ENCODE results near the gene SPOCK1.

GRCh38 chr5:137414112-137414755 is 84.9 kb downstream of the SPOCK1 start:
- no peak for TF ChIP-seq PPARD (CRISPR knock-in tag; IDR thresholded peaks at IDR 0.05)
- no peak for TF ChIP-seq SMARCA5 (IDR thresholded peaks at IDR 0.05)
- TF ChIP-seq TAF1 (IDR thresholded peaks at IDR 0.05; ENCODE audit: control insufficient read depth, extremely low read depth, insufficient read depth, low read length, severe bottlenecking) = no peak
- no peak for TF ChIP-seq POLR2A (conservative IDR thresholded peaks at IDR 0.05)
- TF ChIP-seq JUND (IDR thresholded peaks at IDR 0.05; ENCODE audit: borderline replicate concordance, low read depth, low read length) = no peak
- TF ChIP-seq JUND (tag; IDR thresholded peaks at IDR 0.05; ENCODE audit: borderline replicate concordance, low read depth, low read length) = no peak
- no peak for TF ChIP-seq CBFB (CRISPR knock-in tag; IDR thresholded peaks at IDR 0.05)
- no peak for TF ChIP-seq CTCF (IDR thresholded peaks at IDR 0.05 in 2 of 3, conservative IDR thresholded peaks at IDR 0.05 in 1 of 3; ENCODE audit: insufficient read depth in 2 of 3, low read depth in 1 of 3, low read length in 3 of 3)
- TF ChIP-seq POLR2AphosphoS5 (IDR thresholded peaks at IDR 0.05; ENCODE audit: control insufficient read depth, insufficient read depth, low read depth, low read length) = no peak
- TF ChIP-seq MTA1 (IDR thresholded peaks at IDR 0.05; ENCODE audit: borderline replicate concordance) = no peak
